Colon (tissue), 2 donors: ENCODE measurements around the gene MLST8.
"Not testable (repeated sequence)": the region's sequence is repeated elsewhere in the genome, so short reads cannot be mapped to it uniquely, and the experiment has no call there.

ENCODE experiments used
- FAIRE-seq: peaks from 2 replicates; lab custom pipeline; 2012; peaks lifted over from hg19 to GRCh38; lab: Jason Lieb, UNC
- donor health status: control.
- donor health status: control.

Gene MLST8

DNA sequence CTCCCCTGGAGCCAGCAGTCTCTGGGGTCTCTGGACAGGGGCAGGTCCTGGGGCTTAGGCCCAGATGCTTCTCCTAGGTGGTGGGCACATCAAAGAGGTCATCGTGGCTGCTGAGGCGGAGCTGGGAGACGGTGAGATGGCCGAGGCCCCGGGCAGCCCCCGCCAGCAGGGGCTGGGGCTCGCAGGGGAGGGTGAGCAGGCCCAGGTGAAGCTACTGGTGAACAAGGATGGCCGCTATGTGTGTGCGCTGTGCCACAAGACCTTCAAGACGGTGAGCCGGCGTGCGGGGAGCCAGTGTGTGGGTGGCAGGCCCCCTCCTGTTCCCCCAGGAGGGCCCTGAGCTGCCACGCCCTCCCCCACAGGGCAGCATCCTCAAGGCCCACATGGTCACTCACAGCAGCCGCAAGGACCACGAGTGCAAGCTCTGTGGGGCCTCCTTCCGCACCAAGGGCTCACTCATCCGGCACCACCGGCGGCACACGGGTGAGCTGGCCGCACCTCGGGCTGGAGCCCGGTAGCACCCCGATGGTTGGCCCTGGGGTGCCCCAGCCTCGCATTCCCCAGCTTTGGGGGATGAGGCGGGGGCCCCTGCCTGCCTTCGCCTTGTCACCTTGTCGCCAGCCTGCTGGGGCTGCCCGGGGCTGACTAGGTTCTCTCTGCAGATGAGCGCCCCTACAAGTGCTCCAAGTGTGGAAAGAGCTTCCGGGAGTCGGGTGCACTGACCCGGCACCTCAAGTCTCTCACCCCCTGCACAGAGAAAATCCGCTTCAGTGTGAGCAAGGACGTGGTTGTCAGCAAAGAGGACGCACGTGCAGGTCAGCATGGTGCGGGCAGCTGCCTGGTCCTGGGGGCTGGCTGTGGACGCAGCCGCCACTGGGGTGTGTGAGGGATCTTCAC, 27.1 kb downstream of the MLST8 start:
- FAIRE-seq, result no peak

DNA sequence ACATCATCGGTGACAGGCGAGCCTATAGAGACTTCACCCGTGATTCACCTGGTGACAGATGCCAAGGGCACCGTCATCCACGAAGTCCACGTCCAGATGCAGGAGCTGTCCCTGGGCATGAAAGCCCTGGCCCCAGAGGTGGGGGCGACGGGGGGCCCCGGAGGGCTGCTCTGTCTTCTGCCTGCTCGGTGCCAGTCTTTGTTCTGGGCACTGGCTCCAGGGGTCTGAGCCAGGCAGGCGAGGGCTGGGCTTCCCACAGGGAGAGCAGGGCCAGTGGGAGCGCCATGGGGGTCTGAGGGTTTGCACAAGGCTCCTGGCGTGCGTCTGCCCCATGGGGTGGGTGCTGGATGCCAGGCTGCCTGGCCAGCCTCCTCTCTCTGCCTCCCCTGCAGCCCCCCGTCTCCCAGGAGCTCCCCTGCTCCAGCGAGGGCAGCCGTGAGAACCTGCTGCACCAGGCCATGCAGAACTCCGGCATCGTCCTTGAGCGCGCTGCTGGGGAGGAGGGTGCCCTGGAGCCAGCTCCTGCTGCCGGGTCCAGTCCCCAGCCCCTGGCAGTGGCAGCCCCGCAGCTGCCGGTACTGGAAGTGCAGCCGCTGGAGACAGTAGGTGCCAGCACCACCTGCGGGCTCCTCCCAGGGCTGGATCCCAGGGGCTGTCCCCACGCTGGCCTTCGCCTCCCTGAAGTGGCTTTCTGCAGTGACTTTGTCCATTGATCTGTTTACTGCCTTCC, 28.0 kb downstream of the MLST8 start:
- FAIRE-seq, result no peak

DNA sequence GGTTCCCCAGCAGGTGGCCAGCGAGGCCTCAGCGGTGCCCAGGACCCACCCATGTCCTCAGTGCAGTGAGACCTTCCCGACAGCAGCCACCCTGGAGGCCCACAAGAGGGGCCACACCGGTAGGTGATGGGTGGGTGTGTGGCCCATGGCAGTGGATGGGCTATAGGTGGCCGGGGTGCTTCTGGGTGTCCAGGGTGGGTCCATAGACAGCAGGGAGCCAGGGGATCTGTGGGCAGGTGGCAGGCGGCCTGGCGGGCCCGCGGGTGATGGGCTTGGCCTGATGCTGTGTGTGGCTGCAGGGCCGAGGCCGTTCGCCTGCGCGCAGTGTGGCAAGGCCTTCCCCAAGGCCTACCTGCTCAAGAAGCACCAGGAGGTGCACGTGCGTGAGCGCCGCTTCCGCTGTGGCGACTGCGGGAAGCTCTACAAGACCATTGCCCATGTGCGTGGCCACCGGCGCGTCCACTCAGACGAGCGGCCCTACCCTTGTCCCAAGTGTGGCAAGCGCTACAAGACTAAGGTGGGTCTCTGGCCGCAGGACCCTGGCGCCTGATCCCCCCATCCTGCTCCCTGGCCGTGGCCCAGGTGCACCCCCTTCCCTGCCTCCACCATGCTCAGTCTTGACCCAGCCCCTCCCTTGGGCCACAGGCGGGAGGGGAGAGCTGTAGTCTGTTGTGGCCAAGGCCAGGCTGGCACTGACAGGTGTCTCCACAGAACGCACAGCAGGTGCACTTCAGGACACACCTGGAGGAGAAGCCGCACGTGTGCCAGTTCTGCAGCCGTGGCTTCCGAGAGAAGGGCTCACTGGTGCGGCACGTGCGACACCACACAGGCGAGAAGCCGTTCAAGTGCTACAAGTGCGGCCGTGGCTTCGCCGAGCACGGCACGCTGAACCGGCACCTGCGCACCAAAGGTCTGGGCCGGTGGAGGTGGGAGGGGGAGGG, 28.9 kb downstream of the MLST8 start:
- FAIRE-seq, result no peak

DNA sequence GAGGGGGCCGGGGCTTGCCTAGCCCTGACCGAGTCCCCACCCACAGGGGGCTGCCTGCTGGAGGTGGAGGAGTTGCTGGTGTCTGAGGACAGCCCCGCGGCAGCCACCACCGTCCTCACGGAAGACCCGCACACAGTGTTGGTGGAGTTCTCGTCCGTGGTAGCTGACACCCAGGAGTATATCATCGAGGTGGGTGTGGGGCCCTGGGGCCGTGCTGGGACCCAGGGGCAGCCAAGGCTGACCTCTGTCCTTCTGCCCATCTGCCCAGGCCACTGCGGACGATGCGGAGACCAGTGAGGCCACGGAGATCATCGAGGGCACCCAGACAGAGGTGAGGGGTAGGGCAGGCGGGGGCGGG, 29.5 kb downstream of the MLST8 start:
- FAIRE-seq, result no peak

DNA sequence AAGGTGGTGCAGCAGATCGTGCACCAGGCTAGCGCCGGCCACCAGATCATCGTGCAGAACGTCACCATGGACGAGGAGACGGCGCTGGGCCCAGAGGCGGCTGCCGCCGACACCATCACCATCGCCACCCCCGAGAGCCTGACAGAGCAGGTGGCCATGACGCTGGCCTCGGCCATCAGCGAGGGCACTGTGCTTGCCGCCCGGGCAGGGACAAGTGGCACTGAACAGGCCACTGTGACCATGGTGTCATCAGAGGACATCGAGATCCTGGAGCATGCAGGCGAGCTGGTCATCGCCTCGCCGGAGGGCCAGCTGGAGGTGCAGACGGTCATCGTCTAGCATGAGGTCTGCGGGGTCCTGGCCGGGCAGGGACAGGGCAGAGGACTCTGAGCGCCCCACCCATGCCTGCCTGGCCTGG, 30.0 kb downstream of the MLST8 start:
- no peak for FAIRE-seq

DNA sequence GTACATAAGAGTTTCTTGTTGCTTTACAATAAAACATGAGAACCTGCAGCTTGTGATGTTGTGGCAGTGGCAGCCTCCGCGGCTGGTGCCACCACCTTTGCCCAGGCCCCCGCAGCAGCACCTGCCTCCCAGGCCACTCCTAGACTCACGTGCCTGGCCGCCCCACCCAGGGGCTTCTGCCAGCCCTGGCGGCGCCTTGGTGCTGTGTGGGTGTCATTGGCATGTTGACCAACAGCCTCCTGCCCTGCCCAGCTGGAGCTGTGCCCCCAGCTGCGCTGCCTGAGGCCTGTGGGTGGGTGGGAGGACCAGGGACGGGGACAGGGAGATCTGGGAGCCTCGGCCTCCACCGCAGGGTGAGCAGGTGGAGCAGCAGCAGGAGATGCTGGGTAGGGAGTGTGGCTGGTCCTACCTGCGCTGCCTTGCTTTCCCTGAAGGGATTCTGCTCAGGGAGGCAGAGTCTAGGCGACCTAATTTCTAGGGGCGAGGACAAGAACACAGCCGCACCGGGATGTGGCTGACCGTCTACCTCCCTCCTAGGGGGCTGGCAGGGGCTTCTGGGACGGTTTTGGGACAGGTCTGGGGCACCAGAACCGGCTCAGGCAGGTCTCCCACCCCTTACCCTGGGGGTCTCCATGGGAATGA, 30.6 kb downstream of the MLST8 start:
- FAIRE-seq, result no peak

DNA sequence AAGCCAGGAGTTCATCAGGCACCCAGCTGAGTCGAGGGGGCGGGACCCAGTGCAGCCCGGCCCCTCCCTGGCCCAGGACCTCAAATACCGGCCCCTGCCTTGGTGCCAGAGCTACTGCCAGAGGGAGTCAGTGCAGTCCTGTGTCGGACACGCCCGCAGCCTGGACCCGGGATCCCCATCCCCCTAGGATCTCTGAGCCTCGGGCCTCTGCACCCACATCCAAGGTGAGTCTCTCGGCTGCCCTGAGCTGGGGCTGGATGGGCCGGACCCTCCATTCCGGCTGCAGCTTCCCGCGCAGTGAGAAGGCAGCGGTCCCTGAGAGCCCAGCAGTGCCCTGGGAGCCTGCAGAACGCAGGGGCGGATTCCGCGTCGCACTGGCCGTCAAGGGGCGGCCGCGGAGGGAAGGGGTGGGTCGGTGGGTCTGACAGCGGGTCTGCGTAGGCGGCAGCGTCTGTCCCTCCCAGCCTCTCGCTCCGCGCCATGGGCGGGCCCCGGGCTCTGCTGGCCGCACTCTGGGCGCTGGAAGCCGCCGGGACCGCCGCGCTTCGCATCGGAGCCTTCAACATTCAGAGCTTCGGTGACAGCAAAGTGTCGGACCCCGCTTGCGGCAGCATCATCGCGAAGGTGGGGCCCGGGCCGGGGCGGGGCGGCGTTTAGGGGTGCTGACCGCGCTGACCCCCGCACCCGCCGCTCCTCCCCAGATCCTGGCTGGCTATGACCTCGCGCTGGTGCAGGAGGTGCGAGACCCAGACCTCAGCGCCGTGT, 31.3 kb downstream of the MLST8 start, which contains the start of gene DNASE1L2:
TSS of gene DNASE1L2 (plus strand) at position 108 of the 765 bp plus-strand sequence. CDS start at position 481, 373 bp downstream.
- FAIRE-seq, result no peak

DNA sequence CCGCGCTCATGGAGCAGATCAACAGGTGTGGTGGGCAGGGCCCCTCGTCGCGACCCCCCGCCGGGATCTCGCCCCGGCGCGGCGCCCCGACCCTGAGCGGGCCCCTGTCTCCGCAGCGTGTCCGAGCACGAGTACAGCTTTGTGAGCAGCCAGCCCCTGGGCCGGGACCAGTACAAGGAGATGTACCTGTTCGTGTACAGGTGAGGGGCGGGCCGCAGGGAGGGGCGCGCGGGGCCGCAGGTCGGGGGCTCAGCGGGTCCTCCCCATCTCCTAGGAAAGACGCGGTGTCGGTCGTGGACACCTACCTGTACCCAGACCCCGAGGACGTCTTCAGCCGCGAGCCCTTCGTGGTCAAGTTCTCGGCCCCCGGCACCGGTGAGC, 31.8 kb downstream of the MLST8 start:
- FAIRE-seq, result no peak

DNA sequence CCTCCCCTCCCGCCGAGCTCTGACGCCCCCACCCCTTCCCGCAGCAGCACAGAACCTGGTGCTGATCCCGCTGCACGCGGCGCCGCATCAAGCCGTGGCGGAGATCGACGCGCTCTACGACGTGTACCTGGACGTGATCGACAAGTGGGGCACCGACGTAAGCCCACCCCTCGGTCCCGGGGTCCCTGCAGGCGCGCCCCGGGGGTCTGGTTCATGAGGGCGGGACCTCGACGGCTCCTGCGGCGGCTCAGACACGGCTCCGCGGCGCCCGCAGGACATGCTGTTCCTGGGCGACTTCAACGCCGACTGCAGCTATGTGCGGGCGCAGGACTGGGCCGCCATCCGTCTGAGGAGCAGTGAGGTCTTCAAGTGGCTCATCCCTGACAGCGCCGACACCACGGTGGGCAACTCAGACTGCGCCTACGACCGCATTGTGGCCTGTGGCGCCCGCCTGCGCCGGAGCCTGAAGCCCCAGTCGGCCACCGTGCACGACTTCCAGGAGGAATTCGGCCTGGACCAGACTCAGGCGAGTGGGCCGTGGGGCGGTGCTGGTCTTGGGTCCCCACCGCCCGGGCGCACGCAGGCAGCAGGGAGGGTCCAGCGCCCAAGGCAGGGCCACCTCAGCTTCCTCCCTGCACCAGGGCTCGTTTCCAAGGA, 32.4 kb downstream of the MLST8 start:
- FAIRE-seq, result no peak

DNA sequence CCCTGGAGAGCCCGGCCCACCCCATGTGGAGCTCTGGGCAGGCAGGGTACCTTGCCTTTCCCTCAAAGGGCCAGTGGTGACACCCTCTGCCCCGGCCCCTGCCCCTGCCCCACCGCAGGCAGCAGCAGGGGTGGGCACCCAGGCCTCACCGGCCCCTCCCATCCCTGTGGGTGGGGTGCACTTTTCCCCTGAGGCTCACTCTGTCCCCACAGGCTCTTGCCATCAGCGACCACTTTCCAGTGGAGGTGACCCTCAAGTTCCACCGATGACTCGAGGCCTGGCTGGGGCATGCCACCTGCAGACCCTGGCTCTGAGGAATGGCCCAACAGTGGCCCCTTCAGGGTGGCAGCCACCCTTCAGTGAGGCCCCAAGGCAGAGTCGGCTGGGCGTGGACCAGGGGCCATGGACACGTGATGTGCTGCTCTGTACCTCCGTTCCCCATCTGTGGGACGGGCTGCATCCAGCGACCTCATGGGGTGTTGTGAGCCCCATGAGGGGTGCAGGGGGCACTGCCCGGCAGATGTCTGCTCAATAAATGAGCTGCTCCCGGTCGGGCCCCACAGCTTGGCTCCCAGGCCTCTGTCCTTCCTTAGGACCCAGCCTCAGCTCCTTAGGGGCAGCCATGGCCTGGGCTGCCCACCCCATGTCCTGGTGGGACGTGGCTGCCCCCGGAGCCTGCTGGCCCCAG, 33.0 kb downstream of the MLST8 start:
- FAIRE-seq, result no peak

DNA sequence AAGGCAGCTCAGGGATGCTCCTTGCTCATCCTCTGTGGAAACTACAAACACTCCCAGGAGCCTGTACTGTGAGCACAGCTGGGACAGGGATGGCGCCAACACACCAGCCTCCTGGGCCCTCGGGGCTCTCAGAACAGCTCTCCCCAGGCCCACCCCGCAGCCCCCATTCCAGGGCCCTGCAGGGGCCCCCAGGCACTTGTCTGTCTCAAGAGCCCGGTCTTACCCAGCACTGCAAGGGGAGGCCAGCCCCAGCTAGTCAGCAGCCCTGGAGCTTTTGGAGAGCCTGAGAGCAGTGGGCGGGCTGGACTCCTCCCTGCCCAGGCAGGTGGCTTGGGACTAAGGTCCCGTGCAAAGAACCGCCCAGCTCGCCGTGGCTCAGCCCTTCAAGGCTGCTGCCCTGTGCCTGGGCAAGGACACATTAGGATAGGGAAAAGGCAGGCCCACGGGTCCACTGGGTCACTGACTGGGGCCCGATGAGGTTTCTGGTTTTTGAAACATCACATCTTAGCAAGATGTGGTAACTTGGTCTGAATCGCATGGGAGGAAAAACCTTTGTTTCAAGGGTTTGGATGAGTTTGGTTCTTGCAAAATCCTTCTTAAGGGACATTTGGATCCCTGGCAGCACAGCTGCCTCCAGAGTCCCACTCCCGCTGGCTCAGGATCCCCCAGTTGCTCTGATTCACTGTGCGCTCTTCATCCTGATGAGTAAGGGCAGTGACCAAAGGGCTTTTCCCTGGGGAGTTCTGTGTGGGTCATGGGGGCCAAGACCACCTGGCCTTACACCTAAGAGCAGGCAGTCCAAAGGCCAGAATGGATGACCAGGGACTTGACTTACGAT, 33.8 kb downstream of the MLST8 start:
- no peak for FAIRE-seq

DNA sequence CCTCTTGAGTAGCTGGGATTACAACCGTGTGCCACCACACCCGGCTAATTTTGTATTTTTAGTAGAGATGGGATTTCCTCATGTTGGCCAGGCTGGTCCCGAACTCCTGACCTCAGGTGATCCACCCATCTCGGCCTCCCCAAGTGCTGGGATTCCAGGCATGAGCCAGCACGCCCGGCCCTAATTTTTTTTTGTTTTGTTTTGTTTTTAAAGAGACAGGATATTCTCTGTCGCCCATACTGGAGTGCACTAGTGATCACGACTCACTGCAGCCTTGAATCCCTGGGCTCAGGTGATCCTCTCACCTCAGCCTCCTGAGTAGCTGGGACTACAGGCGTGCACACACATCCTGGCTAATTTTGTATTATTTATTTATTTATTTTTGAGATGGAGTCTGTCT, 35.1 kb downstream of the MLST8 start:
- not testable (repeated sequence) for FAIRE-seq

DNA sequence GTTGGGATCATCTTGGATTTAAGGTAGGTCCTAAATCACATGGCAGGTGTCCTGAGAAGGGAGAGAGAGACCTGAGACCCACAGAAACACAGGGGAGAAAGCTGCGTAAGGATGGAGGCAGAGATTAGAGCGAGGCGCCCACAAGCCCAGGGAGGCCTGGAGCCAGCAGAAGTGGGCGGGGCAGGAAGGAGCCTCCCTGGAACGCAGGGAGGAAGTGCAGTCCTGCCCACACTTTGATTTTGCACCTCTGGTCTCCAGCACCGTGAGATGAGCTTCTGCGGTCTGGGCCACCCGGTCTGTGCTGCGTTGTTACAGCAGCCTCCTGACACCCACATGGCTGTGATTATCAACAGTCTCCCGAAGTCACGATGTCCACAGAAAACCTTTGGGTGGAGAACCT, 37.3 kb downstream of the MLST8 start:
- no peak for FAIRE-seq

DNA sequence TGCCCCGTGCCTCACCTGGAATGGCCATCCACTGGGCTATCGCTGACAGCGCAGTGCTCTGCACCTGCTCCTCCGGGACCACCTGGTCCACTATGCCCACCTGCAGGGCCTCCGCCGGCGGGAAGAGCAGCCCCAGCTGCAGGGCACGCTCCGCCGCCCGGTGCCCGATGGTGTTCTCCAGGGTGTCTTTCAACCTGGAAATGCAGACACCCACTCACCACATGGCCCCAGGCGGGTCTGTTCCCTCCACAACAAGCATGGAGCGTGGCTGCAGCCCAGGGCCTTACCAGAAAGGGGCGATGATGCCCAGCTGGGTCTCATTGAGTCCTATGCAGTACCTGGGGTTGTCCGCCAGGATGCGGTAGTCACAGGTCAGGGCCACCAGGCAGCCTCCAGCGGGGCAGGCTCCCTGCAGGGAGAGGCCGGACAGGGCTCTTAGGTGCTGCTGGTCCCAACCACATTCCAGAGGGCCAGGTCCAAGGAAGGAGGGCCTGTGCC, 37.8 kb downstream of the MLST8 start:
- no peak for FAIRE-seq

DNA sequence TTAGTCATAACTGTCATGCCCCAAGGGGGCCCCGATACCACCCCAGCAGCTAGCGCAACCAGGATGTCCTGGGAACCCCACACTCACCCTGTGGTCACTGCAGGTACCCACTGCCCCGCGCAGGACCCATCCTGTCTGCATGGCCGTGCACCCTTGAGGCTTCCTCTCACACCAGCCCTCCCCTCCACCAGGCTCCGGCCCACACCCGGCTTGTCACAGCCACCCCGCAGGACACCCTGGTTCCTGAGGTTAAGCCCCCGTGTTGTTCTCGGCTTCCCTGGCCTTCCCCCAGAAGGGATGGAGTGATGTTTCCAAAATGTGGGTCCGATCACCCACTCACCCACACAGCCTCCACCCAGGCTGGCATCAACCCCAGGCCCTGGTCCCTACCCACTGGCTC, 38.5 kb downstream of the MLST8 start:
- no peak for FAIRE-seq

DNA sequence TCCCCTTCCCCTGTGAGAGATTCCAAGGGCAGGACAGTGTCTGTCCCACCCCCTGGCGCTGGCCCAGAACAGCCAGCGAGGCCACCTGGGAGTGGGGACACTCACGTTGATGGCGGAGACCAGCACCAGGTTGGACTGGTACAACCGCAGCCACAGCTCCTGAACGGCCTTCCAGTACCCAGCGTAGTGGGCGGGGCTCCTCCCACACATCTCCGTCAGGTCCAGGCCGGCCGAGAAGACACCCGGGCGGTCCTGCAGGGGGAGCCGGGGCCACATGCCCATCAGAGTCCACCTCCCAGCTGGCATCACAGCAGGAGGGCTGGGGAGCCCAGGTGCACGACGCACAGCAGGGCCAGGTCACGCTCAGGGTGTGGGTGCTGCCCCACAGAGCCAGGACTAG, 39.0 kb downstream of the MLST8 start:
- no peak for FAIRE-seq

DNA sequence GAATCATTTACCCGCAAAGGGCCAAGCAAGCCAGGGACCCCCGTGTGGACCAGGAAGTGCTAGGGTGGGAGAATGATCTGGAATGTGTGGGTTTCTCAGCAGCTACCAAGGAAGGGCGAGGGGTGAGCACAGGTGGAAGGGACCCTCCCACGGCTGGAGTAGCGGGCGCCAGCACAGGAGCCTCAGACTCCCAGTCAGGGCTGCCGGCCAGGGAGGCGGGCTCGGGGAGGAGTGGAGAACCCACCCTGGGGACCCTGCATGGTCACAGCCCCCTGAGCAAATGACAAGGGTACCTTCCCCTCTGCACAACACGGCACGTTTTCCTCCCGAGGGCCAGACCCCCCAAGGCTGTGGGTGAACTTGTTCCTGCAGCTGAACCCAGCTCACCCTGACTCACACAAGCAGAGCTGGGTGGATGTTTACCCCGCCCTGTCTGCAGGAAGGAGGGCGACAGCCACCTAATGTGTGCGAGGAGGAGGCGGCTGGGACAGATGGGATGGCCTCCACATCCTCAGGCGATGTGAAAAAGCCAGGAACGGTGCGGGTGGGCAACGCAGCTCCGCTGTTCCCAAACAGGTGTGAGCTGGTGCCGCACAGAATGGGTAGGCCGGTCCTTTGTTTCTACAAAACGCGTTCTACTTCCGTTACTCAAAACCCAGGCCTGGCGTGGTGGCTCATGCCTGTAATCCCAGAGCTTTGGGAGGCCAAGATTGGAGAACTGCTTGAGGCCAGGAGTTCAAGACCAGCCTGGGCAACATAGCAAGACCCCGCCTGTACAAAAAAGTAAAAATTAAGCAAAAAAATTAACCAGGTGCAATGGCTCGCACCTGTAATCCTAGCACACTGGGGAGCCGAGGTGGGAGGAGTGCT, 39.9 kb downstream of the MLST8 start:
- no peak for FAIRE-seq
